H9 (cell line): ENCODE data around the gene VDAC1. TPM values are rescaled to one million over a fixed set of nuclear protein-coding genes. Genes with fewer than 3 reads are reported as not detected.

Source experiments
- DNase-seq: peaks from one replicate; pipeline ENCODE4 v3.0.0-alpha.2; 2017
- H2AFZ ChIP-seq: one replicate; pipeline ENCODE4 v1.6.1; 2013; ENCODE audit warnings: mild to moderate bottlenecking, low read length, control low read depth, moderate library complexity
- H2AK5ac ChIP-seq: 2 replicates; pipeline ENCODE4 v1.6.1; 2013; ENCODE audit warnings: low read length, control low read depth, mixed read lengths; ENCODE audit not compliant: insufficient read length
- H2BK120ac ChIP-seq: one replicate; pipeline ENCODE4 v1.6.1; 2013; ENCODE audit warnings: low read depth, mild to moderate bottlenecking, low read length, control low read depth, inconsistent platforms; ENCODE audit not compliant: poor library complexity, severe bottlenecking
- H2BK12ac ChIP-seq: 2 replicates; pipeline ENCODE4 v1.6.1; 2013; ENCODE audit warnings: low read length, control low read depth, mixed read lengths, low read depth; ENCODE audit not compliant: insufficient read length
- H2BK15ac ChIP-seq: 2 replicates; pipeline ENCODE4 v1.6.1; 2013; ENCODE audit warnings: low read depth, low read length, control low read depth
- H2BK20ac ChIP-seq: one replicate; pipeline ENCODE4 v1.6.1; 2013; ENCODE audit warnings: low read depth, mild to moderate bottlenecking, low read length, control low read depth, inconsistent platforms; ENCODE audit not compliant: poor library complexity, severe bottlenecking
- H2BK5ac ChIP-seq: 2 replicates; pipeline ENCODE4 v1.6.1; 2013; ENCODE audit warnings: low read length, control low read depth, mixed read lengths; ENCODE audit not compliant: insufficient read length
- H3K14ac ChIP-seq: 2 replicates; pipeline ENCODE4 v1.6.1; 2013; ENCODE audit warnings: low read length, control low read depth; ENCODE audit not compliant: insufficient read depth
- H3K18ac ChIP-seq: 2 replicates; pipeline ENCODE4 v1.6.1; 2013; ENCODE audit warnings: low read depth, mild to moderate bottlenecking, mixed read lengths, low read length, control low read depth; ENCODE audit not compliant: insufficient read length
- H3K23ac ChIP-seq: 2 replicates; pipeline ENCODE4 v1.6.1; 2013; ENCODE audit warnings: low read length, control low read depth, mixed read lengths, low read depth; ENCODE audit not compliant: insufficient read length
- H3K23me2 ChIP-seq: 2 replicates; pipeline ENCODE4 v1.6.1; 2013; ENCODE audit warnings: low read depth, mild to moderate bottlenecking, mixed read lengths, low read length, control low read depth; ENCODE audit not compliant: insufficient read length, poor library complexity, severe bottlenecking
- H3K27ac ChIP-seq: 2 replicates; pipeline ENCODE4 v1.5.1; 2013; ENCODE audit warnings: low read length, control low read depth, mixed read lengths, low read depth; ENCODE audit not compliant: insufficient read length
- H3K27me3 ChIP-seq: 2 replicates; pipeline ENCODE4 v1.6.1; 2013; ENCODE audit warnings: low read length, control low read depth, inconsistent platforms; ENCODE audit not compliant: insufficient read depth
- H3K4ac ChIP-seq: 2 replicates; pipeline ENCODE4 v1.6.1; 2013; ENCODE audit warnings: low read depth, mild to moderate bottlenecking, control low read depth, inconsistent platforms, low read length, moderate library complexity
- H3K4me1 ChIP-seq: 2 replicates; pipeline ENCODE4 v1.6.1; 2013; ENCODE audit warnings: low read length, control low read depth, inconsistent platforms; ENCODE audit not compliant: insufficient read depth
- H3K4me2 ChIP-seq: 2 replicates; pipeline ENCODE4 v1.6.1; 2013; ENCODE audit warnings: low read length, control low read depth, mixed read lengths; ENCODE audit not compliant: insufficient read length, insufficient read depth
- H3K56ac ChIP-seq: 2 replicates; pipeline ENCODE4 v1.6.1; 2013; ENCODE audit warnings: low read depth, mild to moderate bottlenecking, mixed read lengths, low read length, control low read depth; ENCODE audit not compliant: insufficient read length
- H3K79me1 ChIP-seq: 2 replicates; pipeline ENCODE4 v1.6.1; 2013; ENCODE audit warnings: low read depth, mild to moderate bottlenecking, moderate library complexity, low read length, control low read depth, inconsistent platforms; ENCODE audit not compliant: insufficient read depth, poor library complexity, severe bottlenecking
- H3K79me2 ChIP-seq: 2 replicates; pipeline ENCODE4 v1.6.1; 2013; ENCODE audit warnings: low read length, control low read depth, inconsistent platforms; ENCODE audit not compliant: insufficient read depth
- H3K9ac ChIP-seq: 2 replicates; pipeline ENCODE4 v1.6.1; 2013; ENCODE audit warnings: low read length, control low read depth, mixed read lengths; ENCODE audit not compliant: insufficient read length; ENCODE audit errors: extremely low read depth
- H3K9me3 ChIP-seq: one replicate; pipeline ENCODE4 v1.6.1; 2013; ENCODE audit warnings: low read depth, low read length, inconsistent platforms; ENCODE audit not compliant: control insufficient read depth
- H3T11ph ChIP-seq: one replicate; pipeline ENCODE4 v1.6.1; 2013; ENCODE audit warnings: mild to moderate bottlenecking, low read length, control low read depth, inconsistent platforms
- H4K20me1 ChIP-seq: one replicate; pipeline ENCODE4 v1.6.1; 2013; ENCODE audit not compliant: control insufficient read depth, insufficient read length, insufficient read depth
- H4K5ac ChIP-seq: 2 replicates; pipeline ENCODE4 v1.6.1; 2013; ENCODE audit warnings: low read depth, mild to moderate bottlenecking, mixed read lengths, low read length, control low read depth; ENCODE audit not compliant: insufficient read length
- H4K8ac ChIP-seq: replicated peaks from 2 replicates; pipeline ENCODE4 v1.6.1; 2013; ENCODE audit warnings: low read length, control low read depth, mixed read lengths, low read depth; ENCODE audit not compliant: insufficient read length
- H4K91ac ChIP-seq: 2 replicates; pipeline ENCODE4 v1.6.1; 2013; ENCODE audit warnings: low read depth, mild to moderate bottlenecking, moderate library complexity, mixed read lengths, low read length, control low read depth; ENCODE audit not compliant: insufficient read length
- H3K27ac Mint-ChIP-seq, 3 experiments: 2 replicates in 2 of 3; 3 replicates in 1 of 3; pipeline ENCODE4 v1.8.0; 2020 to 2021; ENCODE audit warnings: mixed read lengths in 3 of 3, mild to moderate bottlenecking in 1 of 3, moderate library complexity in 1 of 3
- H3K27me3 Mint-ChIP-seq: 2 replicates; pipeline ENCODE4 v1.8.0; 2021; ENCODE audit warnings: low read depth, mild to moderate bottlenecking, moderate library complexity, mixed read lengths
- H3K36me3 Mint-ChIP-seq, 3 experiments: 2 replicates in 2 of 3; 3 replicates in 1 of 3; pipeline ENCODE4 v1.8.0; 2020 to 2021; ENCODE audit warnings: low read depth in 3 of 3, mixed read lengths in 3 of 3; ENCODE audit not compliant: insufficient read depth in 1 of 3
- H3K4me1 Mint-ChIP-seq, 2 experiments: 2 replicates each; pipeline ENCODE4 v1.8.0; 2020; ENCODE audit warnings: mixed read lengths in 2 of 2
- H3K4me3 Mint-ChIP-seq, 2 experiments: 2 replicates in 1 of 2; 3 replicates in 1 of 2; pipeline ENCODE4 v1.8.0; 2020 to 2021; ENCODE audit warnings: mild to moderate bottlenecking in 2 of 2, mixed read lengths in 2 of 2, moderate library complexity in 1 of 2
- H3K9me3 Mint-ChIP-seq, 2 experiments: 2 replicates in 1 of 2; 3 replicates in 1 of 2; pipeline ENCODE4 v1.8.0; 2020; ENCODE audit warnings: mild to moderate bottlenecking in 2 of 2, mixed read lengths in 2 of 2, moderate library complexity in 1 of 2
- CTCF ChIP-seq: fragments of 200-600 bp; sonication (generic); conservative IDR thresholded peaks from 3 replicates; pipeline ENCODE4 v1.8.0; 2021; ENCODE audit warnings: antibody characterized with exemption, mild to moderate bottlenecking
- WGBS: extraction: QIAGEN DNeasy Blood & Tissue Kit; methylation state at CpG from one replicate; pipeline ENCODE4 v1.1.7; 2013; ENCODE audit warnings: missing lambda C conversion rate, low lambda C conversion rate, mixed read lengths; ENCODE audit not compliant: insufficient read length; ENCODE audit errors: extremely low coverage; 5-methylcytosine and 5-hydroxymethylcytosine counted together
- long read RNA-seq: library from polyadenylated mRNA; unstranded; transcript quantifications from one replicate; pipeline ENCODE4 v2.0.0, GENCODE V29; 2020
- total RNA-seq: library from RNA; stranded (reverse); gene quantifications from 2 replicates; pipeline ENCODE4 v1.2.1, GENCODE V29; 2021

Gene VDAC1
- total RNA-seq, result 206 and 208 TPM in 2 replicates
- long read RNA-seq, transcript VDAC1-202 (9 exons, 1,807 nt), result minor isoform, 578 of 2,773 reads
- long read RNA-seq, transcript VDAC1-205 (6 exons, 831 nt), result minor isoform, 6 of 2,773 reads
- long read RNA-seq, transcript VDAC1-207 (4 exons, 635 nt), result minor isoform, 7 of 2,773 reads
- long read RNA-seq, transcript VDAC1-203 (9 exons, 1,873 nt), result major isoform, 2,065 of 2,773 reads
- long read RNA-seq, partial matches to known transcripts, result 51 of 2,773 reads
- long read RNA-seq, other reads (novel, unspliced or antisense), result 65 of 2,773 reads

- Histone ChIP-seq H3K79me2 (peaks cover 39% of the 10 kb centered on the region), H3K4ac (no peak within 1 kb of the TSS), H4K20me1 (no peaks in the 10 kb centered on the region), H3K9ac (peak within 1 kb of the TSS; percentile 84), H2BK5ac (no peak within 1 kb of the TSS), H3K4me2 (peak within 1 kb of the TSS; percentile 82), H3K23ac (no peak within 1 kb of the TSS), H3K23me2 (peaks cover 18% of the 10 kb centered on the region), H4K91ac (no peak within 1 kb of the TSS), H3T11ph (no peak within 1 kb of the TSS), H3K27me3 (no peaks in the 10 kb centered on the region), H4K8ac (no peak within 1 kb of the TSS), H2BK12ac (no peak within 1 kb of the TSS), H3K9me3 (no peaks in the 10 kb centered on the region), H3K18ac (peak within 1 kb of the TSS; percentile 90), H2AK5ac (no peak within 1 kb of the TSS), H2BK120ac (no peak within 1 kb of the TSS), H3K56ac (no peak within 1 kb of the TSS), H3K4me1 (peaks cover 4% of the 10 kb centered on the region; the same call in 1 of the 2 replicates), H3K14ac (peak within 1 kb of the TSS; percentile 93), H3K79me1 (no peaks in the 10 kb centered on the region), H2BK15ac (no peak within 1 kb of the TSS), H2BK20ac (no peak within 1 kb of the TSS), H4K5ac (no peak within 1 kb of the TSS), H2AFZ (no peak within 1 kb of the TSS), H3K27ac (no peak within 1 kb of the TSS)
- Mint-ChIP-seq H3K27ac (peak within 1 kb of the TSS; percentile 55 to 98 (median 97); a peak in 6 of 7 replicates), H3K9me3 (peaks cover 0 to 2% of the 10 kb centered on the region in 2 experiments; a peak in 1 of 5 replicates), H3K27me3 (peaks cover 2% of the 10 kb centered on the region; the same call in 1 of the 2 replicates), H3K4me1 (peaks cover 47 to 54% of the 10 kb centered on the region in 2 experiments), H3K4me3 (peak within 1 kb of the TSS; percentile 92 to 96), H3K36me3 (peaks cover 14 to 26% (median 17%) of the 10 kb centered on the region in 3 experiments; a peak in 6 of 7 replicates)
- no peak for TF ChIP-seq CTCF
- DNase-seq, result peak; percentile 76
- no CpG with 5 or more reads among the region's 96 CpGs for WGBS
Measured at GRCh38 chr5:134004626-134005416, at the start of gene VDAC1. Gene VDAC1, minus strand, starts transcription at chr5:134004975. Its CDS starts 11,963 bp downstream, at chr5:133993012.
